GM18907 (cell line): ENCODE measurements around the gene MIB2.
"Not testable (repeated sequence)": the region's sequence is repeated elsewhere in the genome, so short reads cannot be mapped to it uniquely, and the experiment has no call there.

Experiments used
- ATAC-seq: cut with Tn5 transposase; IDR thresholded peaks from one replicate; pipeline ENCODE4 v1.9.1; 2021; ENCODE audit warnings: mild to moderate bottlenecking, moderate library complexity; ENCODE audit not compliant: unreplicated experiment

Gene MIB2

GRCh38 chr1:1646326-1646725 is 31.0 kb downstream of the MIB2 start:
- not testable (repeated sequence) for ATAC-seq

GRCh38 chr1:1647567-1648241 is 32.4 kb downstream of the MIB2 start:
- not testable (repeated sequence) for ATAC-seq

- not testable (repeated sequence) for ATAC-seq
These were observed 33.0 kb downstream of the MIB2 start for GRCh38 chr1:1648265-1648664.

DNA sequence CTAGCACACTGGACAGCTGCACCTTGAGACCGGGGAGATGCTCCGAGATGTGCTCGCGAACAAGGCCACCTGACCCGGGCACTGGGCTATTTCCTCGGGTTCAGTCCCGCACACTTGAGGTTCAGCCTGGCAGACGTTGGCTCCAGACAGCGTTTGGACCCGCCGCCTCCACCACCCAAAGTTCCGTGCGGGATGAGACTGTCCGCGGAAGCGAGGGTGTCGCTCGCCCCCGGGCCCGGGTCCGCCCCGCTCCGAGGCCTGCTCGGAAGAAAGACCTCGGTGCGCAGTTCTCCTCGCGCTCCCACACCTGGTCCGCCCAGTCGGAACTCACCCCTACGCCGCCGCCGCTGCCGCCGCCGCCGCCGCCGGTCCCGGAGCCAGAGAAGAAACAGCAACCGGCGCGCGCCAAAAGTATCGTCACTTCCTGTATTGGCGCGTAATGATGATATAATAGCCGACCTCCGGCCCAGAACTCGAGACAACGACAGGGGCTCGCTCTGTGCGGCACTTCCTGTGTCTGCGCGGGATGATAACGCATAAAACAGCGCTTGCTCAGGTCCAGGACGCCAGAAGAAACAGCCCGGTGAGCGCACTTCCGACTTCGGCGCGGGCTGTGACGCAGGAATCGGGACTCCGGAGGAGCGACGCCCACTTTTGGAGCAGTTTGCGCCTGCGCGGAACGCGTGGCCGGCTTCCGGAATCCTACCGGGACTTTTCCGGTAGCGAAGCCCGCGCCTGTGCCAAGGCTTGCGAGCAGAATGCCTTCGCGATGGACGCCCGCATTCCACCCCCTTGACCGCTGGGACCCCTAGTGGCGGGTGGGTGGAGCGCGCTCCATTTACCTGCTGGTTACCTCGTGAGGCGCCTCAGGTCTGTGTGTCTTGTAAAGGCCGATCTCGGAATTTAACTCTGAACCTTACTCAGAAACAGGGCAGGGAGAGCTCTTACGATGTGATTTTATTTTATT is 43.6 kb downstream of the MIB2 start, which contains the start of gene CDK11B:
Gene CDK11B (minus strand): TSS at position 422 of the 967 bp plus-strand sequence. CDS start 1,519 bp downstream, outside the sequence.
- ATAC-seq = peak; percentile 88

- not testable (repeated sequence) for ATAC-seq
These were observed 47.1 kb downstream of the MIB2 start for GRCh38 chr1:1662392-1662791.

GRCh38 chr1:1662830-1663560 is 47.7 kb downstream of the MIB2 start:
- not testable (repeated sequence) for ATAC-seq

GRCh38 chr1:1664318-1664717 is 49.0 kb downstream of the MIB2 start:
- ATAC-seq = not testable (repeated sequence)

- ATAC-seq = no peak
These were observed 49.9 kb downstream of the MIB2 start for GRCh38 chr1:1664941-1665814.

- ATAC-seq = no peak
These were observed 50.5 kb downstream of the MIB2 start for GRCh38 chr1:1665815-1666251.

- ATAC-seq = no peak
These were observed 51.2 kb downstream of the MIB2 start for GRCh38 chr1:1666526-1666925.

GRCh38 chr1:1669468-1670440 is 54.5 kb downstream of the MIB2 start:
- no peak for ATAC-seq

GRCh38 chr1:1670866-1671265 is 55.6 kb downstream of the MIB2 start:
- ATAC-seq = no peak

DNA sequence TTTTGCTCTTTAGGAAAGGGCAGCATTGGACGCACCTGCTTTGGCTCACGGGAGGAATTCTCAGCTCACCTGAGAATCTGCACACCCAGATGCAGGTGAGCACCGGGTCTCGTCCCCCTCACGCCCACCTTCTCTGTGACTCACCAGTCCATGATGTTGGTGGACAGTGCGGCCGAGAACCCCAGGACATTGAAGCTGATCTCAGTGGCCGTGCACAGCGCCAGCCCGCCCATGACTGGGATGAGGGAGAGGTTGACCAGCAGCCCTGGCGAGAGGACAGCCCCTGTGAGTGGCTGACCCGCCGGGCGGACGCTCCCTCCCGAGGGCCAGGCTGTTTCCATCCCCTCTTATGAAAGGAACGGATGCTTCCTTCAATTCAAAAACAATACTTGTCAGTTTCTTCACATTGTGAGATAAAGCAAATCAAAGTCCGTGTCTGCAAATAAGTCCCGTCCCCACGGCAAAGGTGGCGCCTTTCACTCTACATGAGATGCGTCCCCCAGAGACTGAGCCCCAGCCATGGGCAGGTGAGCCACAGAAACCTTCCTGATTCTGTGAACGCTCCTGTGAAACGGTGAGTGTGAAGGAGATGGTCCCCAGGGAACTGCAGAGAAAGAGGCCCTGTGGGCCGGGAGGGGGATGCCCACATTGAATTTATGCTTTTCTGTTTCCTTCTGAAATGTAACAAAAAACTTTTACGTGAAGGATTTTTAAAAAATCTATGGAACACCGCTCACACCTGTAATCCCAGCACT is 56.2 kb downstream of the MIB2 start:
- no peak for ATAC-seq

DNA sequence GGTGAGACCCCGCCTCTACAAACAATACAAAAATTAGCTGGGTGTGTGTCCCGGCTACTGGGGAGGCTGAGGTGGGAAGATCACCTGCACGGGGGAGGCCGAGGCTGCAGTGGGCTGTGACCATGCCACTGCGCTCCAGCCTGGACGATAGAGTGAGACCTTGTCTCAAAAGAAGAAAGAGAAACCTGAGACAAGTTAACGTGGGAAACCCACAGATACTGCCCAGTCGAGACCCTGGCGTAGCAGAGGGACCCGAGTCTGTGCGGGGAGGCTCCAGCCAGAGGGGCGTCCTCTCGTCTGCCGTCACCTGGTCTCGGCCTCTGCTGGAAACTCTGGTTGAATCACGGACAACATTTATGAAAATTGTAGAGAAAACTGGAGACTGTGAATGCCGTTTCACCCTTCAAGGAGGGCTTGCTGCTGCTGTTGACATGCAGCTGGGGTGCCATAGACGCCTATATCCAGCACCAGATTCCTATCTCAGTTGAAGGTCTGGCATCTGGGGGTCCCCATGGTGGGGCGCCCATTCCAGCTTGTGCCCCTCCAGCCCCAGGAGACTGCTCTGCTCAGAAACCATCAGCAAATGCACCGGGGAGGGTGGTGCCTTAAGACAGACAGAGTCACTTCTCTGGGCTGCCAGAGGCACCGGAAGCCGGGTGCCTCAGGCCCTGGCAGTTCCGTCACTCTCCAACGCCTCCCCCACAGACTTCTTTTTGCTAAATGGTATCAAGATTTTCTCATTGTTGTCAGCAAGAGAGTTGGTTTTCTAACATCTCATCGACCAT is 57.1 kb downstream of the MIB2 start:
- ATAC-seq = no peak

GRCh38 chr1:1674806-1675205 is 59.5 kb downstream of the MIB2 start:
- not testable (repeated sequence) for ATAC-seq

- ATAC-seq = not testable (repeated sequence)
These were observed 59.9 kb downstream of the MIB2 start for GRCh38 chr1:1675218-1675617.

DNA sequence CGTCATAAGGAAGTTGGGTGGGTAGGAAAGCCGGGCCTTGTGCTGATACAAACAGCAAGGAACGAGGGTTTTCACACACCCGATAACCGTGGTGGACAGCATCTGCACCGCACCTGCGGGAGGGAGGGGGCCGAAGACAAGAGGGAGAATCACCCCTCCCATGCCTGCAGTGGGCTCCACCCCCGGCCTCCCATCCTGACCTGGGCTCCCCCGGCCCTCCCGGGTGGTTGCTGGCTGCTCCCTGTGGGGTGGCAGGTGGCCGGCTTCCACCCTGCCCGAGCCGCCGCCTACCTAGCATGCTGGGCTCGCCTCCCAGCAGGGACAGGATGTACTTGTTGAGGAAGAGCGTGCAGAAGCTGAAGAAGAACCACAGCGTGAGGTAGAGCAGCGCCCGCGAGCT is 60.8 kb downstream of the MIB2 start:
- ATAC-seq = not testable (repeated sequence)
